WTC11 (cell line): ENCODE measurements around the gene MAPKAP1. TPM values are rescaled to one million over a fixed set of nuclear protein-coding genes. Genes with fewer than 3 reads are reported as not detected.

ENCODE experiments used
- ATAC-seq: fragments of 200-7000 bp; cut with Tn5 transposase; 2 replicates; pipeline ENCODE4 v1.10.0; 2021; ENCODE audit warnings: mild to moderate bottlenecking, moderate library complexity
- CTCF ChIA-PET: fragments of 300-600 bp; sonication (Branson Sonifier 250); formaldehyde crosslinking; loops from one replicate; lab custom pipeline; 2021; ENCODE audit warnings: antibody characterized with exemption; lab: Charles Lee
- POLR2A ChIA-PET: fragments of 350-600 bp; sonication (Branson Sonifier 250); formaldehyde crosslinking; loops from one replicate; lab custom pipeline; 2021; ENCODE audit warnings: antibody characterized with exemption; lab: Charles Lee
- DNase-seq: peaks from one replicate; pipeline ENCODE4 v3.0.0; 2021; ENCODE audit warnings: low spot score
- H3K27ac Mint-ChIP-seq: 2 replicates; pipeline ENCODE4 v1.8.0; 2021; ENCODE audit warnings: mixed read lengths
- H3K27me3 Mint-ChIP-seq: 2 replicates; pipeline ENCODE4 v1.8.0; 2021; ENCODE audit warnings: low read depth, mild to moderate bottlenecking, moderate library complexity, mixed read lengths
- H3K36me3 Mint-ChIP-seq: 2 replicates; pipeline ENCODE4 v1.8.0; 2021; ENCODE audit warnings: mixed read lengths
- H3K4me1 Mint-ChIP-seq: 2 replicates; pipeline ENCODE4 v1.8.0; 2022; ENCODE audit warnings: mixed read lengths
- H3K4me3 Mint-ChIP-seq: 2 replicates; pipeline ENCODE4 v1.8.0; 2021; ENCODE audit warnings: mild to moderate bottlenecking, moderate library complexity, mixed read lengths
- H3K9me3 Mint-ChIP-seq: 2 replicates; pipeline ENCODE4 v1.8.0; 2021; ENCODE audit warnings: mixed read lengths
- ARID4B ChIP-seq: sonication (generic); formaldehyde crosslinking; IDR thresholded peaks from 2 replicates; pipeline ENCODE4 v1.8.0; 2023; ENCODE audit warnings: missing genetic modification reagents, mild to moderate bottlenecking, borderline replicate concordance
- CREM ChIP-seq: sonication (generic); formaldehyde crosslinking; IDR thresholded peaks from 2 replicates; pipeline ENCODE4 v1.8.1; 2022; ENCODE audit warnings: mild to moderate bottlenecking, missing genetic modification reagents, moderate library complexity
- CTCF ChIP-seq: fragments of 200-600 bp; IDR thresholded peaks from 2 replicates; pipeline ENCODE4 v1.8.0; 2022; ENCODE audit warnings: antibody characterized with exemption
- GABPB1 ChIP-seq: sonication (generic); formaldehyde crosslinking; IDR thresholded peaks from 2 replicates; pipeline ENCODE4 v1.8.1; 2023; ENCODE audit warnings: mild to moderate bottlenecking, missing genetic modification reagents
- HMGXB4 ChIP-seq: sonication (generic); formaldehyde crosslinking; IDR thresholded peaks from 2 replicates; pipeline ENCODE4 v1.8.1; 2023; ENCODE audit warnings: mild to moderate bottlenecking, moderate library complexity, missing genetic modification reagents
- JUN ChIP-seq: sonication (generic); formaldehyde crosslinking; IDR thresholded peaks from 2 replicates; pipeline ENCODE4 v1.8.0; 2023; ENCODE audit warnings: mild to moderate bottlenecking, missing genetic modification reagents
- KAT7 ChIP-seq: sonication (generic); formaldehyde crosslinking; IDR thresholded peaks from 2 replicates; pipeline ENCODE4 v1.8.1; 2023; ENCODE audit warnings: missing genetic modification reagents, mild to moderate bottlenecking, borderline replicate concordance
- MAX ChIP-seq: sonication (generic); formaldehyde crosslinking; IDR thresholded peaks from 2 replicates; pipeline ENCODE4 v1.8.0; 2022; ENCODE audit warnings: mild to moderate bottlenecking, missing genetic modification reagents
- PREB ChIP-seq: sonication (generic); formaldehyde crosslinking; IDR thresholded peaks from 2 replicates; pipeline ENCODE4 v1.8.1; 2022; ENCODE audit warnings: mild to moderate bottlenecking, missing genetic modification reagents, moderate library complexity, borderline replicate concordance
- RELA ChIP-seq: sonication (generic); formaldehyde crosslinking; IDR thresholded peaks from 2 replicates; pipeline ENCODE4 v1.8.1; 2022; ENCODE audit warnings: missing genetic modification reagents, mild to moderate bottlenecking, borderline replicate concordance
- USF1 ChIP-seq: sonication (generic); formaldehyde crosslinking; IDR thresholded peaks from 2 replicates; pipeline ENCODE4 v1.8.0; 2022; ENCODE audit warnings: mild to moderate bottlenecking, missing genetic modification reagents
- ZBTB43 ChIP-seq: sonication (generic); formaldehyde crosslinking; IDR thresholded peaks from 2 replicates; pipeline ENCODE4 v1.8.1; 2023; ENCODE audit warnings: mild to moderate bottlenecking, missing genetic modification reagents
- ZNF263 ChIP-seq: sonication (generic); formaldehyde crosslinking; IDR thresholded peaks from 2 replicates; pipeline ENCODE4 v1.8.1; 2022; ENCODE audit warnings: low read depth, mild to moderate bottlenecking, moderate library complexity, missing genetic modification reagents
- ZNF281 ChIP-seq: sonication (generic); formaldehyde crosslinking; IDR thresholded peaks from 2 replicates; pipeline ENCODE4 v1.8.0; 2023; ENCODE audit warnings: mild to moderate bottlenecking, missing genetic modification reagents
- total RNA-seq: library from RNA; stranded (reverse); gene quantifications from 3 replicates; pipeline ENCODE4 v1.2.3, GENCODE V29; 2021

The MAPKAP1 gene
- total RNA-seq, 1 experiment from 2014 or later: 111 TPM

GRCh38 chr9:125407974-125408900, 298.8 kb downstream of the MAPKAP1 start:
- Mint-ChIP-seq H3K9me3 (peaks cover 7% of the 10 kb centered on the region; the same call in 1 of the 2 replicates), H3K27me3 (peaks cover 31% of the 10 kb centered on the region), H3K4me1 (peaks cover 12% of the 10 kb centered on the region), H3K36me3 (no peaks in the 10 kb centered on the region), H3K4me3 (peak overlapping the region; percentile 76), H3K27ac (no peak overlapping the region)
- DNase-seq (peak; percentile 82), ATAC-seq (peak; percentile 69)
- CTCF ChIA-PET: interaction anchor here (0.6 to 2.9 kb wide), 43 partner anchors 9 to 1083 kb away, joined by 3 to 15 read pairs (median 4); partner anchors contain the start of genes HSPA5 and MAPKAP1
- POLR2A ChIA-PET: no interaction called here
- TF ChIP-seq HMGXB4 (CRISPR knock-in tag) (peak; percentile 96), GABPB1 (peak; percentile 35; the same call in 1 of the 2 replicates), CTCF (peak; percentile 58), CREM (CRISPR knock-in tag) (no peak), ZNF281 (CRISPR knock-in tag) (0 out of 2 replicates have a peak, but pooled peaks have one; percentile 66), ARID4B (no peak; the same call in 1 of the 2 replicates), PREB (CRISPR knock-in tag) (0 out of 2 replicates have a peak, but pooled peaks have one; percentile 15), MAX (CRISPR knock-in tag) (peak; percentile 49; the same call in 1 of the 2 replicates), RELA (no peak), JUN (CRISPR knock-in tag) (no peak), USF1 (CRISPR knock-in tag) (no peak), ZBTB43 (CRISPR knock-in tag) (no peak), KAT7 (0 out of 2 replicates have a peak, but pooled peaks have one; percentile 48), ZNF263 (CRISPR knock-in tag) (0 out of 2 replicates have a peak, but pooled peaks have one; percentile 0)
